H54 (cell line): ENCODE measurements around the gene ZWINT.
A peak's percentile ranks its signal among the peaks of the same experiment; 100 is the strongest.

Source experiments
- DNase-seq: peaks from one replicate; pipeline ENCODE4 v3.0.0; 2011; ENCODE audit warnings: low spot score, mixed read lengths; ENCODE audit not compliant: insufficient read length
- FAIRE-seq: peaks from 3 replicates; lab custom pipeline; 2011; peaks lifted over from hg19 to GRCh38; lab: Jason Lieb, UNC
- POLR2A ChIP-seq: IDR thresholded peaks from 2 replicates; pipeline ENCODE4 v1.6.1; 2011; ENCODE audit warnings: low read depth, mild to moderate bottlenecking, low read length

ZWINT gene, protein sequence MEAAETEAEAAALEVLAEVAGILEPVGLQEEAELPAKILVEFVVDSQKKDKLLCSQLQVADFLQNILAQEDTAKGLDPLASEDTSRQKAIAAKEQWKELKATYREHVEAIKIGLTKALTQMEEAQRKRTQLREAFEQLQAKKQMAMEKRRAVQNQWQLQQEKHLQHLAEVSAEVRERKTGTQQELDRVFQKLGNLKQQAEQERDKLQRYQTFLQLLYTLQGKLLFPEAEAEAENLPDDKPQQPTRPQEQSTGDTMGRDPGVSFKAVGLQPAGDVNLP

DNA sequence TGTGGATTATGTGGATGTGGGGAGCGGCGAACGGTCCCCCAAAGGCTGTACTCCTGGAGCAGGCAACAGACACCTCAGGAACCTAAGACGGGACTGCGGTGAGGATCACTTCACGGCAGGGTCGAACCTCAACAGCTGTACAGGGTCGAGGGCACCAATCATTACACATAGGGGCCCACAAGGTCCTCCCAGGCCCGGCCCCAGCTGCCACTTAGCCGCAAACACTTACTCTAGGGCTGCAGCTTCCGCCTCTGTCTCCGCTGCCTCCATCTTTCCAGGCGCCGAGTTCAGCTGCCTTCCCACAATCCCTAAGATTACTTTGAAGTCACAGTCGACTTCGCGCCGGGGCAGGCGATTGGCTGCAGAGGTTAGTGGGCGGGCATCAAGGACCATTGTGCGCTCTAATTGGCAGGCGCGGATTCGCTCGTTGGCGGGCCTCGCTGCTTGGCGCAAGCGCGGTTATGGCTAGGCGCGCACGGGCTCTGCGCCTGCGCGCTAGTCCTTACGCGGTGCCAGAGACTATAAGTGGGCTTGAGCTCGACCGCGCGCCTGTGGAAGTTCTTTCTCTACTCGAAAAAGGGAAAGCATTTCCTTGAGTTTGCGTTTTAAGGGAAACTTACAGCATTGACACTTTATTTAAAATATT is at the start of gene ZWINT:
Gene ZWINT (minus strand): TSS at position 293 of the 646 bp plus-strand sequence. CDS start 23 bp downstream, at position 270.
- DNase-seq (peak; percentile 83), FAIRE-seq (peak; percentile 96)
- TF ChIP-seq POLR2A, result peak; percentile 68

DNA sequence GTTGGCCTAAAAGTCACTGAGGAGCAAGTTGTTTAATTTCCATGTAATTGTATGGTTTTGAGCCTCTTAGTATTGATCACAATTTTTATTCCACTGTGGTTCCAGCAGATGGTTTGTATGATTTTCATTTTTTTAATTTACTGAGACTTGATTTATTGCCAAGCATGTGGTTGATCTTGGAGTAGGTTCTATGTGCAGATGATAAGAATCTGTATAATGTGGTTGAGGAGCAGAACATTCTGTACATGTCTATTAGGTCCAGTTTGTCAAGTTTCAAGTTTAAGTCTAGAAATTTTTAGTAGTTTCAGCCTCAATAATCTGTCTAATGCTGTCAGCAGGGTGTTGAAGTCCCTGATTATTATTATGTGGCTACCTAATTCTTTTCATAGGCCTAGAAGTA is 22.7 kb upstream of the ZWINT start:
- DNase-seq, result no peak
- peak; percentile 66 for FAIRE-seq
- TF ChIP-seq POLR2A, result no peak

DNA sequence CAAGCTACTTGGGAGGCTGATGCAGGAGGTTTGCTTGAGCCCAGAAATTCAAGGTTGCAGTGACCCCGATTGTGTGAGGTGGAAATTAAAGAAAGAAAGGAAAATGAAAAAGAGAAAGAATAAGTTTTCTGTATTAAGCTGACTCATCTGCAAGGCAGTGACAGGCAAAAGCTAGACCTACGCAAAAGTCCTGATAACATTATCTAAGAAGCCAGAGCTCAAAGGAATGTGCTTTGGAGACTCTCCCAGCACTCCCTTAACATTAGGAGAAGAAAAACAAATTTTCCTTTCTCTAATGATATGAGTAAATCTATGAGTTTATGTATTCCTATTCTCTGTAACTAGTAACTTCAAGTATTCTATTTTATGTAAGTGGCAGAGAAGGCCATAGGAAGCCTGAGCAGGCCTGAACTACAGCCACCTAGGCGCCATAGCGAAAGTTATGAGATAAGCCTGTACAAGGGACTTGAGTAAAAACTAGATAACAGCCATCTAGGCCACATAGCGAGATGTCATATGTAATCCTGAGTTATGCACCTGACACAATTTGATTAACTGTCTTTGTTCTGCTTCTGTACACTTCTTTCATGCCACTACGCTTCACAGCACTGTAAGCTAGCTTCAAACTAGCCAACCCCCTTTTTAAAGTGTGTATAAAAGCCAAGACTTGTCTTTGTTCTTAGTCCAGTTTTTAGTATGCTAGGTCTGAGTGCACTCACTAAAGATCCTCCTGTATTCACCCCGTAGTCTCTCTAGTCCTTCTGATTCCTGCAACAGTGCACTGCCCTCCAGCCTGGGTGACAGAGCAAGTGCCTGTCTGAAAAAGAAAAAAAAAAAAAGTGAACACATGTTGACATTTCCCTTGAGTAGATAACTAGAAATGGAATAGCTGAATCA is 9.4 kb upstream of the ZWINT start:
- FAIRE-seq (peak; percentile 48), DNase-seq (no peak)
- TF ChIP-seq POLR2A, result no peak

DNA sequence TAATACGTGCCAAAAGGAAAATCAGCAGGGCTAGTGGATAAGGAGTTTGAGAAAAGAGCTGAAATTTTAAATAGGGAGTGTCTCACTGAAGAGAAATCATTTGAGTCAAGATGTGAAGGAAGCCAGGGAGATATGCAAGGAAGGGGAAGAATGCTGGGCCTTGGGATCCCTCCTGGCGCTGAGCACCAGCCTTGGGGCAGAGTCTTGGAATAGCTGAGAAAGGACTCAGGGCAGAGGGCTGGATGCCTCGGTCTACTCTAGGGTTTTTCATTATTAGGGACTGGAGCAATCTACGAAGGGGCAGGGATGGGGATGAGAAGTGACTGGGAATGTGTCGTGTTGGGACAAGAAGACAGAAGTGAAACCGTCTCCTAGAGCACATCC is 484 bp downstream of the ZWINT start:
- no peak for TF ChIP-seq POLR2A
- DNase-seq (no peak), FAIRE-seq (no peak)

DNA sequence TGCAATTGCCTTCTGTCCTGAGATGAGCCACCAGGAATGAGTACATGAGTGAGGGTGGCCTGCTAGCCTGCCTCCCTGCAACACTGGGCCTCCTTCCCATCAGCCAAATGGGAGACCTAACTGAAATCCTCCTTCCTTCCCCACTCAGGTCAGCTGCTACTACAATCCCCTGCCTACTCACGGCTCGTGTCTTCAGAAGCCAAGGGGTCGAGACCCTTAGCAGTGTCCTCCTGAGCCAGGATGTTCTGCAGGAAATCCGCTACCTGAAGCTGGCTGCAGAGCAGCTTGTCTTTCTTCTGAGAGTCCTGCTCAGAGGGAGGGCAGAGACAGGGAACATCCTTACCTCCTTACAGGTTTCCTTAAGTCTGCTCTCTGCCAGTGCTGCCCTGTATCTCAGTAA is 1.2 kb downstream of the ZWINT start:
- no peak for TF ChIP-seq POLR2A
- FAIRE-seq (no peak), DNase-seq (no peak)

DNA sequence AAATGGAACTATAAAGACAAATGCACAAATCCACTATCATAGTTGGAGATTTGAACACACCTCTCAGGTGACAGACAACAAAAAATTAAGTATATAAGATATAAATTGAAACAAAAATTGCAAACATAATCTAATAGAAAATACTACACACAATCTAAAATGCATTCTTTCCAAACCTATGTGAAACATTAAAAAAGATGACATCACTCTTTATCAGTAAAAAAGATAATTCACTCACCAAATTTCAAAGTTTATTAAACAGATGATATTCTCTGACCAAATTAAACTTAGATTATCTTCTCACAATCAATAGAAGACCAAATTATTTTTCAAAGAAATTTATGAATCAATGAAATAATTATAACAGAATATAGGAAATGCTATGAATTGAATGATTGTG is 4.0 kb downstream of the ZWINT start:
- TF ChIP-seq POLR2A, result no peak
- FAIRE-seq (no peak), DNase-seq (no peak)

DNA sequence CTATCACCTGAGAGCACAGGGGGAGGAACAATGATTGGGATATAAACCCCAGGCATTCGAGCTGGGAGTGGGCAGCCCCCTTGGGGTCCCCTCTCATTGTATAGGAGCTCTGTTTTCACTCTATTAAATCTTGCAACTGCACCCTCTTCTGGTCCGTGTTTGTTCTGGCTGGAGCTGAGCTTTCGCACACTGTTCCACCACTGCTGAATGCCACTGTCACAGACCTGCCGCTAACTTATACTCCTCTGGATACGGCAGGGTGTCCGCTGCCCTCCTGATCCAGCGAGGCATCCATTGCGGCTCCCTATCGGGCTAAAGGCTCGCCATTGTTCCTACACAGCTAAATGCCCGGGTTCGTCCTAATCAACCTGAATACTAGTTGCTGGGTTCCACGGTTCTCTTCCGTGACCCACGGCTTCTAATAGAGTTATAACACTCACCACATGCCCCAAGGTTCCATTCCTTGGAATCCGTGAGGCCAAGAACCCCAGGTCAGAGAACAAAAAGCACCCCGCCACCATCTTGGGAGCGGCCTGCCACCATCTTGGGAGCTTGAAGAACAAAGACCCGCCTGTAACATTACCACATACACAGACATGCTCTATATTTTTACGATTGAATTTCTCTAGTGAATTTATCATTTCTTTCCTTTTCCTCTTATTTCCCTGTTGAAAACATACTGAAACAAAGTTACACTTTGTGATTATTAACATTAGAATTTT is 9.0 kb downstream of the ZWINT start:
- no peak for DNase-seq
- FAIRE-seq, result no peak
- TF ChIP-seq POLR2A, result no peak

DNA sequence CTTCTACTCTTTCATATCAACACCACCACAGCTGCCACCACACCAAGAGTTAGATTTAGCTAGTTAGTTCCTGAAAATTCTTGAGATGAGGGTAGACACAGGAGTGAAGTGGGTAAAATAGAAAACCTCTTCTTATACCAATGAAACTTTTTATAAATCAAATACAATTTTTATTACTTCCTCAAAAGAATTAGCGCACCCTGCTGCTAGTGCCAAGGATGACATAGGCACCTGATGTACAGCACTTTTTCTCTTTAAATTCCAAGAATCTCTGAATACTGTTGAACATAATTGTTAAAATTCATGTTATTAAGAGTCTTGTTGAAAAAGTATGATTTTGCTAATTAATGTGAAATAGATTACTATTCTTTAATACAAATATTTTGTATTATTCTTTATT is 11.4 kb downstream of the ZWINT start:
- FAIRE-seq, result no peak
- DNase-seq, result no peak
- no peak for TF ChIP-seq POLR2A

DNA sequence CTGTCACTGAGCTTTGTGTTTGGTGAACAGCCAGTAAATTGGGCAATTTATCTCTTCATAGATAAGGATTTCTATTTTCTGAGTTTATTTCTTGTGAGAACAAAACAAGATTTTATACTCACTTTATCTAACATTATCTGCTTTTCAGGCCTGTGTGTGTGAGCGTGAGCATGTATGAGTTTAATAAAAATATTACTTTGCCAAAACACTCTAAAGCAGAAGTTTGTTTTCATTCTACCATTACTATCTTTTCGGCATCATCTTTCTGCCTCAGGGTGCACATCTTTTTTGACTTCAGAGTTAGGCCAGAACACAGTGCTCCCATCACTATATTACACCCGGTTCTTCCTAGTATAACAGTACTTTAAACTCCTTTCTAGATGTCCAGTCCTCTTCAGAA is 13.0 kb downstream of the ZWINT start:
- DNase-seq (no peak), FAIRE-seq (no peak)
- TF ChIP-seq POLR2A, result no peak

DNA sequence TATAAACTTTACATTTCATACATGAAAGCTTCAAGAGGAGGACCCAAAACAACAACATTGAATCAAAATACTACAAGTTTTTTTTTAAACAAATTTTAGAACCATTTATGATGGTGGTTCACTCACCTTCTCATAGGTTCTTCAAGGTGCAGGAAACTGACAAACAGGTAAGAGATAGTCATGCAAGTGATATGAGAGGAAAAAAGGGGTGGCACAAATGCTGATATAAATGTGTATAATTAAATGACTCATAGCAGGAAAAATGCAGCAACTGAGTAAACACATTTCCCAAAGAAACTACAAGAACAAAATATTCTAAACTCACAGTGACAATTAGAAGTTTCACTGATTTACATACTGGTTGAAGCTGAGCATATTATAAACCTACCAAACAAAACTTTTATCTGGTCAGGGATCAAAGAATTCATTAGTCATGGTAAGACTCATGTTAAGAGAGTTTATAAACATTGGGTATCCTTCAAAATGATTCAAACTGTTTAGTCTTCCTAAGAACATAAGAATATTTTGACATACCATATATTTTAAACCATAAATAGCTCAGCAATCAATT is 14.1 kb downstream of the ZWINT start:
- no peak for DNase-seq
- TF ChIP-seq POLR2A, result no peak
- peak; percentile 36 for FAIRE-seq

DNA sequence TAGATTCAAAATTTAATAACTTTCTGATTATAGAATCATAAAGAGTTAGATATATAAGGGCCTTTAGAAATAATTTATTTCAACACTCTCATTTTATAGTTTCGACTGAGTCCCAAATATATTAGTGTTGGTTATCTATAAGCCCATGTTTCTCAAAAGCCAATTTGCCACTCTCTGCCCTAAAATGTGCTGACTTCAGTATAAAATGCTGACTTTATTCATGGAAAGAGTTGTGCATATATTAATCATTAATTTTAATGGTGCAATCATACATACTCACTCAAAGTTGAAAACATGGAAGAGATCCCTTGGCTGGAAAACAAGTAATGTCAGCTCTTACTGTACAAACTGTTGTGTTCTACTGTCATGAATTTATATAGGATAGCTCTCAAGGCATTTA is 19.4 kb downstream of the ZWINT start:
- FAIRE-seq (no peak), DNase-seq (no peak)

DNA sequence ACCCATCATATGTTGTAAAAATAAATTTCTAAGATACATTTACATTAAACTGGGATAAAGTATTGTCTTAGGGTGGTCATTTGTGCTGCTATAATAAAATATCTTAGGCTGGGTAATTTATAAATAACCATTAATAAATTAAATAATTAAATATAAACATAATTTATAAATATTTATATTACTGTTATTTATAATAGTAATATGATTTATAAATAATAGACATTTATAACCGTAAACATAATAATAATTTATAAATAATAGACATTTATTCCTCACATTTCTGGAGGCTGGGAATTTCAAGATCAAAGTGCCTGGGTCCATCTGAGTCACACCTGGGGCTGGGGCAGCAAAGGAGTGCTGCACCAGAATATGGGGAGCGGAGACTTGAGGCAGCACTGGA is 31.1 kb downstream of the ZWINT start:
- no peak for TF ChIP-seq POLR2A
- DNase-seq (no peak), FAIRE-seq (no peak)

More for the DNA sequence above, 19.4 kb downstream of the ZWINT start:
- TF ChIP-seq POLR2A, result no peak

DNA sequence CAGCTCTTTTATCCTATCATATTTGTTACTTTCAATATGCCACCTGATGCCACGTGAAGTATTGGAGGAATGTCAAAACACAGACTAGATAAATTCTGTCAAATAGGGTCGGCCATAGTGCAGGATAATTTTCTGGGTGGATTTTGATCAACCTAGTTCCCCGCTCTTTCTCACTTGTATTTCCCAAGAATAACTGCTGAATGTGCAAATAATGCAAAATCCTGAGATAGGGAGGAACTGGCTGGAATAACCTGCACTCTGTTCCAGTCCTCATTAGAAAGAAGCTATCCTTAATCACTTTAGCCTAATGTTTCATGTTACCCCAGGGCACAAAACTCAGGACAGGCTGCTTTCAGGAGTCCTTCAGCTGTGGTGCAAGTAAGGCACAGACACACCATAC is 33.9 kb downstream of the ZWINT start:
- DNase-seq (no peak), FAIRE-seq (no peak)
- no peak for TF ChIP-seq POLR2A
